ENCODE results near the gene TMEM245.
"Not testable (repeated sequence)": the region's sequence is repeated elsewhere in the genome, so short reads cannot be mapped to it uniquely, and the experiment has no call there.

Gene TMEM245

DNA sequence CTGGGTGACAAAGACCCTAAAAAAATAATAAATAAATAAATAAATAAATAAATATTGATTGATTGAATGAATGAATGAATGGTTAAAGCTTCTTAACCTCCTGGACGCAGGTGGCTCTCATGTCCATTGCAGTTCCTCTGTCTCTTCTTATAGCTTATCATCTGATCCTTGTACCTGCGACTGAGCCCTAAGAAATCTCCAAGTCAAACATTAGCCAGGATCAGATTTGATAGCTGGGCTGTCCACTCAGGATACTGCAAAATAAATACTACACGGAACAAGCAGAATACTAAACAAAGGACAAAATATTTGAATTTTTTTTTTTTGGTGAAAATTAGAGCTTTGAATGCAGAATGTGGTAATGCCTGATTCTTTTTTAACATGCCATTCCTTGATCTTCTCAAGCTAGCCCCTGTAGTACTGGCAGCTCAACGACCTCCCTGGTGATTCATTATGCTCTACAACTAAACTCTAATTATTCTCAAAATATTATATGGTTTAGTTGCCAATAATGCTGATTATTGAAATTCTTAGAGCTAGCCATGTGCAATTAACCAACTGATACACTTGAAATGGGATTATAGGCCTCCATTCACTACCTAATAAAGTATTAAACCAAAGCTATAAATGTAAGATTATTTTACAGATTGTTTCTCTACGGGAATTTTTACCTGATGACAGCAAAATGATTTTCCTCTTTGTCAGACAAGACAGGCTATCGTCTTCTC, 9.9 kb upstream of the TMEM245 start:
- DNase-seq = no peak

DNA sequence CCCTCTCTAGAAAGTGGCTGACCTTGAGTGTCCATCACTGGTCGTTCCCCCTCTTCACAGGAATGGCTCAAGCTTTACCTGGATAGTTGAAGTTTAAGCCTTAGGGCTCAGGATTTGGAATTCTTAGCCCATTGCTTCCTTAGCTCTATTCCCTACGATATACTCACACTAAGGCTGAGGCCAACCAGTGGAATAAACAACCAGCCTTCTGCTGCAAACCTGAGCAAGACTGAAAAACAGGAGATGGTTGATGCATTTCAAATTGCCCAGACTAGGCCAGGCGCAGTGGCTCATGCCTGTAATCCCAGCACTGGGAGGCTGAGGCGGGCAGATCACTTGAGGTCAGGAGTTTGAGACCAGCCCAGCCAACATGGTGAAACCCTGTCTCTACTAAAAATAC, 6.9 kb upstream of the TMEM245 start:
- not testable (repeated sequence) for DNase-seq

DNA sequence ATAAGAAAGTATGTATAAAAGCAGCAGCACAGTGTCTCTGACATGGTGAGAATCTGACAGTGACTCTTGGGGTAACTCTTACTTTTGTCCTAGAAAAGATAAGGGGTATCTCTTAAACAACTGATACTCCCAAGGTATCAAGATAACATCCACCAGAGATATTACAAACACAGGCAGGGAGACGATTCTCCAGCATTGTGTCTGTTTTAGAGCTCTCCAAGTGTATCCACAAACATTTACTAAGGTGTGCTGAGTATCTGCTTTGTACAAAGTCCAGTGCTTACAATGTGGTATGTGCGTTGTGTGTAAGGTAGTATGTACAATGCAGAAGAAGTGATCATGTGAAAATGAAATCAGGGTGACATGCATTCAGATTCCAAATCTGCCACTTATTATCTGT, 4.4 kb upstream of the TMEM245 start:
- DNase-seq = no peak

DNA sequence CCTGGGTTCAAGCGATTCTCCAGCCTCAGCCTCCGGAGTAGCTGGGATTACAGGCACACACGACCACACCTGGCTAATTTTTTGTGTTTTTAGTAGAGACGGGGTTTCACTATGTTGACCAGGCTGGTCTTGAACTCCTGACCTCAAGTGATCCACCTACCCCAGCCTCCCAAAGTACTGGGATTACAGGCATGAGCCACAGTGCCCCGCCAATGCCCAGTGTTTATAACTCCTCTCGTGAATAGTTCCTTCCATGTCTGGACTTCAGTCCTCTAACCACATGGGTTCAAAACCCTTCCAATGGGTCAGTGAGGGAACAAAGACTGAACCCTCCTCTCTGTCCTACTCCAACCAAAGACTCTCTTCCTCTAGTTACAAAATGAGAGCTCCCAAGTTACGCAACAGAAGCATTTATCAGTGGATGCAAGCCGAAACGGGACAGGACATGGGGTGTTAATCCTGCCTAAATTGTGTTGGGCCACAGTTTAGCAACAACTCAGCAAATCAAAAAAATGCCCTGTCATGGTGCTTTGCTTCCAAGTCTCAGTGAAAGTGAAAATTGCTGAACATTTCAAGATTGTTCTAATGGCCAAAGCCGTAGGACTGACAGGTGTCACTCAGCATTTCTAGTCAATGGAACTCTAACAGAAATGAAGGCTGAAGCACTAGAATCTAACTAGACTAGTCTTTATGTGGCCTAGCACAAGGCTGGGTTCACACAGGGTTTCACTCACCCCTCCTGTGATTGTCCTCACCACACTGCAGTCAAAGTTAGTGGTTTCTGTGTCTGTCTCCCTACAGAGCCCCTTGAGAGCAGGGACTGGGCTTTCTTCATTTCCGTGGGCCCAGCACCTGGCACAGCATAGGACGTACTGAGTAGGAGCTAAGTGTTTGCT, 3.2 kb upstream of the TMEM245 start:
- DNase-seq = no peak

DNA sequence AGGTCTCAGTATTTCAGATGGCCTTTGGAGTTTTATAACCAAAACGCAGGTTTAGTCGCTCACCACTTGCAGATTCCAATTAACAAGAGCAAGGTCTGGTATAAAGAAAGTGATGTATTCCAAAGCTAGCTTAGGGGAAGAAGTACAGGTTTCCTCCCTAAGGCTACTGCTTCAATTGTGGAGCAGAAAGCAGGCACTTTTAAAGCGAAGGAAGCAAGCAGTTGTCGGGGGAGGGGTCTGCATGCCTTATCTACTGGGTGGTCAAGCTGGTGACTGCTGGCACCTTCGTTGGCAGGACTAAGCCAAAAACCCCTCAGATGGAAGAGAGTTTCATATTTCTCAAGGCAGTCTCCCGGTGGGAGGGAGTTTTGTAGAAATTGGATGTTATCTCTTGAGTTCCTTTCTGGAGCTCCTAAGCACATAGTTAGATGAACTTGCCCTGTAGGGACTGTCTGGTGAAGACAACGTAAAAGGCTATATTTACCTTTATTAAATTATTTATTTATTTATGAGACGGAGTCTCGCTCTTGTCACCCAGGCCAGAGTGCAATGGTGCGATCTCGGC, 1.6 kb upstream of the TMEM245 start:
- DNase-seq = no peak

DNA sequence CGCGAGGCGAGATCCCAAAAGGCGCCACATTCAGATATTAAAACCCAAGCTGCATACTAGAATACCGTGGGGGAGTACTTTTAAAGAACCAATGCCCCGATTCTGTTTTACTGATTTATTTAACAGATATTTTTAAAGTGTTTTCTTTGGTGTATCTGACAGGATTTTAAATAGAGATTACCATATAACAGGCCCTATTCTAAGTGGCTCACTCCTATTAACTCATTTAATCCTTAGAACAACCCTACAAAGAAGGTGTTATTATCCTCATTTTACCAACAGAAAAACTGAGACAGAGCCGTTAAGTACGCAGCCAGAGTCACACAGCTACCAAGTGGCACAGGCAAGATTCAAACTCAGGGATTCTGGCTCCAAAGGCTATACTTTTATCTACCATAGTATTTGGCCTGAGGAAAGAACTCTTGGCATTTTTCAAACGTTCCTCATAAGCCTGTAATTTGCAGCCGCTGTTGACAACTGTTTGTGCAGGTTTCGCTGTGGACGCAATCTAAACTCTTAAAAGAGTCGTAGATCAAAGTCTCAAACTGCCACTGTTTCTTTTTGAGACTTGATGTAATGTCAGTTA, 550 bp upstream of the TMEM245 start:
- no peak for DNase-seq

DNA sequence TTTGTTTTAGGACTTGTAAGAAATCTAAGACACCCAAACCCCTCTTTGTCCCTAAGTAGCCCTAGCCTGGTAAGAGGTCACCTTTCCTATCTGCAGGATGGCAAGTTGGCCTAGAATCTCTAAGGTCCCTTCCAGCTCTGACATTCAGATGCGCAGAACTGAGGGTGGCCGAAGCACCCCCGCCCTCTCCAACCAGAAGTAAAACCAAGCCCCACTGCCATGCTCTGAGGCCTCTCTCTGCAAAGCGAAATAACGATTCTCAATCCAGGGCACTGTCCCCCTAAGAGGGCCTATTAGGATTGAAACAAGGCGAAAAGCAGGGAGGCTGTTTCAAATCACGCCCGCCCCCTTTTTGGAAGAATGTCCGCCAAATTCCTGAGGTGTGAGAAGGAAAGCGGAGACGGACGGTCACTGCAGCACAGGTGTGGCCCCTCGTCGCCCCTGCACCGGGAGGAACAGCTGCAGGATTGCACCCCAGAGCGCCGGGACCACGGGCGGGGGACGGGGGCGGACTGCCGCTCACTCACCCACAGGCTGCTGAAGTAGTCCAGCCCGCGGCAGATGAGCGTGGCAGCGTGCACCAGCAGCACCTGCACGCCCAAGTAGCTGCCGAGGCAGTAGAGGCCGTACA, 824 bp downstream of the TMEM245 start:
- DNase-seq = no peak

DNA sequence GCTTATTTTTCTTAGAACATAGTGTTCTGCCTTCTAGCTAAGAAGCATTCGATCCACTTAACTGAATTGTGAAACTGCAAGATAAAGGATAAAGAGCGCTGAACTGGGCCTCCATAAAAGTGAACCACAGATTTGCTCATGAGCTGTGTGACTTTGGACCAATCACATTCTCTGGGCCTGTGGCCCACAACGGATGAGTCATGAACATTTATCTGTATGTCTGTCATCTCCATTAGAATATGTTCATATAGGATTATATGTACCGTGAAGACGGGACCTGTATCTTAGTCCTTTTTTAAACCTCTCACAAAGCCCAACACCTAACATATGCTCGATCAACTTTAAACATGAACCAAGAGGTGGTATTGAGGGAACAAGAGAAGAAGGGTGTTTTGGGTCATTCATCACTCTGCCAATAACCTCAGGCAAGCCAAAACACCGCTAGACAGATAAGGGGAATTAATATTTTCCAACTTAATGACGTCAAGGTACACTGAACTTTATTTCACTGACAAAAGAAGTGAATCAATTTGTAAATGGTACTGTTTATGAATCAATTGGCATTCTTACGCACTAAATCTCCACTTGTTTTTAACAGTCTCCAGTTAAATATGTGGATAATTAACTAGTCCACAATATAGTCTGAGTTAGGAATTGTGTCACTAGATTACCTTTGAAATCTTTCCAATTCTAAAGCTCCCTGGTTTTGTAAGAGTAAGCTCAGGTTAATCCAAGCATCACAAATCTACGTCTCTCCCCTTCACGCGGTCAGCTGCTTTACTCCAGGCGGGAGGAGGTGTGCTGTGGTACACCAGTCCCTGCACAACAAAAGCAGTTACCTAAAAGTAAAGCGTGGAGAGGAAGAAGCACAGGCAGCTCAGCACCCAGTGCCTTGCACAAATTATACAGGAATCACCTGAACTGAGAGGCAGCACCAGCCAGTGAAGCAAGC, 1.6 kb downstream of the TMEM245 start:
- DNase-seq = peak; percentile 89

DNA sequence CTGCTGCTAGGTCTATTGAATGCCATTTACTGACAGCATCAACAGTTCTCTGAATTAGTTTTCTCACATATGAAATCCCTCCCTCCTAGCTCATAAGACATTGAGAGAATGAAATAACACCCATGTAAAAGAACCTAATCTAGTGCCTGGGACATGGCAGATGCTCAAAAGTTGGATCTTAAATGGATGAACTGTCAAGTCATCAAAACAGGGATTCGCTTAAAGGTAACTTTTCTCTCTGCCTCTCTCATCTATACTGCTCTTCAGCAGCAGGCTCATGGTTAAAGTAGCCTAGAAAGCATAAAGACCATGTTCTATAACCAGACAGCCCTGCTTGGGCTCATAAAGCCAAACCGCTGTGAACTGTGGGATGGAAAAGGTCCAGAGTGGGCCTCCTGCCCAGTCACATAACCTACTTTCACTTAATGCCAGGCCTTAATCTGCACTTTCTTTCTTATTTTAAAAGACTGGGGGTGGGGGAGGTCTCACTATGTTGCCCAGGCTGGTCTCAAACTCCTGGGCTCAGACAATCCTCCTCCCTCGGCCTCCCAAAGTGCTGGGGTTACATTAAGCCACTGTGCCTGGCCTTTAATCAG, 3.7 kb downstream of the TMEM245 start:
- DNase-seq = no peak

DNA sequence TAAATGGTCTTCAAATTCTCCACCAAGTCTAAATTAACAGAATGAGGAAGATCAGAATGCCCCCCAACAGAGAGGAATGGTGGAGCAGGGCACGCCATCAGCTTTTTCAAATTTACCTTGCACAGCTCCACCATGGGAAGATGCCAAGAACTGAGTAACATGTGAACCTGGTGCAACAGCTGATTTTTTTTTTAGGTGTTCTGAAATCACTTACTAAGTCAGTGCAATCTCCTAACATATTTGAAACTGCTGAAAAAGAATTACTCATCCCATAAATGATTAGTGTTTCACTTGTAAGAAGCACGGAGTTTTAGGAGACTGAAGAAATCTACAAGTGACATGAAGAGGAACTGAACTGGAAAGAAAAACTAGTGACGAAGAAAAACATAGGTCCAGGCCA, 5.1 kb downstream of the TMEM245 start:
- DNase-seq = peak; percentile 57

DNA sequence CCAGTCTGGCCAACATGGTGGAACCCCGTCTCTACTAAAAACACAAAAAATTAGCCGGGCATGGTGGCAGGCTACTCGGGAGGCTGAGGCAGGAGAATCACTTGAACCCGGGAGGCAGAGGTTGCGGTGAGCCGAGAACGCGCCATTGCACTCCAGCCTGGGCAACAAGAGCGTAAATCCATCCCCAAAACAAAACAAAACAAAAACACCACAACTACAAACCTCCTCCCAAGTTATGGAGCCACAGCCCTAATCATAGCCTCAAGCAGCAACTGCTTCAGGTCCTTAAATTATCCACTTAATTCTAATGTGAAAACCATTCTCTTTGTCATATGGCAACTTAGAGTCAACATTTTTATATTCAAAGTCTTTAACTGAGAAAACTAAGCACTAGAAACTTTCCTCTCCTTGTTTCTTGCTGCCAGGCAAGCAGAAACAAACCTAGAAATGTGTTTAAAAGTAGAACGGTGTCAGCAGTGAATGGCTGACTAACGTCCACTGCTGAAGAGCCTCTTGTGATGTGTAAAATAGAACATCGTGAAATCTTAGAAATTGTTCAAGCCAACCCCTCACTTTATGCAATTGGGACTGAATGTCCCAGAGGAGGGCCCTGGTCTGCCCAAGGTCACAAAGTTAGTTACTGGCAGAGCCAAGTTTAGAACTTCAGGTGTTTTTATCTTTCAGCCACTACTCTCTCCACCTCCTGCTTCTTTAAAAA, 5.7 kb downstream of the TMEM245 start:
- DNase-seq = no peak

DNA sequence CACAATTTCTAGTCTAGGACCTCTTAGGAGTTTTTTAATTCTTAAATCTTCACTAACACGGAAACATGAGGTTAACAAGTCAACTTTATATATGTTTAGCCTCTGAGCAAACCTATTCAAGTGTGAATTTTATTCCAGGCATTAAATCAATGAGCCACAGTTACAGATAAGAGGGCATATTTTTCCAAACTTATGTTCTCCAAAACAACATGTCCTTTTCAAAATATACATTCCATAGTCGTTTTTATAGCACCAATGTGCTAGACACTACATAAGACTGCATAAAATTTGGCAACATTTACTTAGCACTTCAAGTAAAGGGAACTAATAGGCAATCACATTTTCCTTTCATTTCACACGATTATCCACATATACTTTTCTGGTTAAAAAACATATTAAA, 6.5 kb downstream of the TMEM245 start:
- DNase-seq = no peak

DNA sequence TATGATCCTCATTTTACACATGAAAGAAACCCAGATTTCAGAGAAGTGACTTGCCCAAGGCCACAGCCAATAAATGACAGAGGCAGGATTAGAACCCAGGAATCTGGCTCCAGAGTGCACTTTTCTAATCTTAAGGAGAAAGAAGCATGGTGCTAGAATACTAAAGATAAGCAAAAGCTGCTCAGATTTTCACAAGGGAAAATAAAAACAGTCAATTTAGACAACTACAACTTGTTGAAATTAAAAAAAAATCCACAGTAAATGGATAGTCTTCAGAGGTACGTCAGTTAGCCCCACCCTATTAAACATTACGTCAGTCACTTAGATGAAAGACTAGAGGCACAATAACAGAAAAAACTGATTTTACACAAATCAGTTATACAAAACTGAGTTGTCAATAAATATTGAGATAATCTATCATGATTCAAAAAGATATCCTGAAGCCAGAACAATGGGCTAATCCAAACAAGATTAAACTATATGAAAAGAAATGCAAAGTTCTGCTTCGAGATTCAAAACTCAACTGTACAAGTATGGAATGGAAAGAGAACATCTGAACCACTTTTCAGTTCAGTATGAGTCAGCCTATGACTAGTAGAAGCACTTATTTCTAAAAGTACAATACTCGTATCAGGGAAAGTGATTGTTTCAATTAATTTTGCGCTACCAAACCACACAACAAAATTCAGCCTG, 9.3 kb downstream of the TMEM245 start:
- DNase-seq = peak; percentile 40

DNA sequence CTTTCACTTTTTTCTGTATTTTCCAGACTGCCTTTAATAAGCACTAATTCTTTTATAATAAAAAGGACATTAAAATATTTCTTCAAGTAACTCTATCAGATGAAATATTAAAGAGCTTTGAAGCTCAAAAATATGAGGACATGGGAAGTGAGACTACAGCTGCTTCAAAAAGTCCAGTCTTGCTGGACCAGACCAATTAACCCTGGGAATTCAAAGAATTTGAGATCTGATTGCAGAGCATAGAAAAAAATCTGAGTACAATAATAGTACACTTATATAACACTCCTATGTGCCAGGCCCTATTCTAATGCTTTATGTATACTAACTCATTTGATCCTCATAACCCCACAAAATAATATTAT, 9.8 kb downstream of the TMEM245 start:
- DNase-seq = no peak

DNA sequence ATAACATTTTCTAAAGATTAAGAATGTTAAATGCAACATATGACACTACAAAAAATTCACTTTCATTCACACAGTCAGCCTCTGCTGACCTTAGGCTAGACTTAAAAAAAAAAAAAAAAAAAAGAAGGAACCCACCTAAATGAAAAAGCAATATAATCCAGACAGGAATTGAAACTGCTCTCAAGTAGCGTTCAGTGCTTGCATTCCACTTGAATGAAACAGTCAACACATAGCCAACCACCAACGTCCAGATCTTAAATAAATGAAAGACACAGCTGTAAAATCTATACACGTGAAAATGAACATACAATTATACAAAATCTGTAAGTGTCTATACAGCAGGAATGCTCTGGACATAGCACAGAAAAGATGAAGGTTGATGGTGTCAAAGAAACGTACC, 11.4 kb downstream of the TMEM245 start:
- peak; percentile 33 for DNase-seq

DNA sequence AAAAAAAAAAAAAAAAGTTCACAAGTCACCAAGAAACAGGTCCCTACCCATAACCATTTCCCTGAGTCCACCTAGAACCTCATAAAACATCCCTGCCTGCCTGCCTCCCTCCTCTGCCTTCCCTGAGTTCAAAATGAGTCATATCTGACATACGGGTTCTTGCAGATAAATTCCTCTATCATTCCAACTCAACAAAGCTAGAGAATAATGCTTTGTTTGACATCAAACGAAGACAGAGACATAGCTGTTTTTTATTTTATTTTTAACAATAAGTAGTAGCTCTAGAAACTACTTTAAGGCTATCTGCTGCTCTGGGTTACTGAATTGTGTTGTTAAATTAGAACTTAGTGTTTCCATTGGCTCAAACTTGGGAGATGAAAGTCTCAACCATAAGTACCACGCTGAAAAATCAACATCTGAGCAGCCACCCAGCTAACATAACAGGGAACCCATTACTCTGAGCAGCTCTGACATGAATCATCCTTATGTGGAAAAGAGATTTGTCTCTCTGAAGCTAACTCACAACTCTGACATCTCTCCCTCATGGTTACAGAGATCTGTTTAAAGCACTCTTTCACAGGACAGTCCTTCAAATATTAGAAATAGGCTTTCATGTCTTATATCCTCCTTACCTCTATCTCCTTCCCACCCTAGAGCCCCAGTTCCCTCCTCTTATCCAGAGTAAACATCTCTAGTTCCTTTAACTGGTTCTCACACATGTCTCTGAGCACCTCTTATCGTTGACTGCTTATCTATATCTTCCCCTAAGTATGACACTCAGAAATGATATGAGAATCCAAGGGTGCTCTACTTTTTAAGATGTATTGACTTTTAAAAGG, 12.1 kb downstream of the TMEM245 start:
- DNase-seq = peak; percentile 70

DNA sequence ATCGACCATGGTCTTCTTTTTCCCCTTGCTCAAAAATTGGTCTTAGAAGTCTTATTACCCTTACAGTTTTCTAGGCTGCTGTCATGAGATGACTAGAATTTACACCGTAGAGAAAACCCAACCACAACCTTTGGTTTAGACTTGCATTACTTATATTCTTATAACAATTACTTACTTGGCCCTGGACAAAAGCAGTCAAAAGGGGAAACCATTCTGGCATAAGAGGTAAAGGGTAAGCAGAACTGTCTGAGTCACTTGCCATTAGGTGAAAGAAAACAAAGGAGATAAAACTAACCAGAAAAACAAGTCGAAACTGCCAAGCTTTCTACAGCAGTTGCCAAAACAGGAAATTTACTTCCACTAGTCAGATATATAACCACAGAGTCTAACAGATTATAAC, 17.9 kb downstream of the TMEM245 start:
- DNase-seq = peak; percentile 58

DNA sequence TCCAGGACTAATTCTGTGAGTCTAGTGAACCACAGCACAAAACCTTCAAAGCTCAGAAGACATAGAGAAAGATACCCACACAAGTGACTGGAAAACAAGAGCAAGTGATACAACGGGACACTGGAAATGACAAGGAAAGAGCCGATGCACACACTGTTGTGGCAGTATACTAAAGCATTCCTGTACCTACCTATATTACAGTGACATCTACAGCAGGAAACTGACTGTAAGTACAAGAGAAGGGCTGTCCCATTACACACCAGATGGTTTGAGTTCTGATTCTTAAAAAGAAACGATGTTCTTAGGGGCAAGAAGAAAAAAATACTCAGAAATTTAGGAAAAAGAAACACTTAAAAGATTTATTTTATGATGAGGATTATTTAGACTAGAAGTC, 18.5 kb downstream of the TMEM245 start:
- no peak for DNase-seq

DNA sequence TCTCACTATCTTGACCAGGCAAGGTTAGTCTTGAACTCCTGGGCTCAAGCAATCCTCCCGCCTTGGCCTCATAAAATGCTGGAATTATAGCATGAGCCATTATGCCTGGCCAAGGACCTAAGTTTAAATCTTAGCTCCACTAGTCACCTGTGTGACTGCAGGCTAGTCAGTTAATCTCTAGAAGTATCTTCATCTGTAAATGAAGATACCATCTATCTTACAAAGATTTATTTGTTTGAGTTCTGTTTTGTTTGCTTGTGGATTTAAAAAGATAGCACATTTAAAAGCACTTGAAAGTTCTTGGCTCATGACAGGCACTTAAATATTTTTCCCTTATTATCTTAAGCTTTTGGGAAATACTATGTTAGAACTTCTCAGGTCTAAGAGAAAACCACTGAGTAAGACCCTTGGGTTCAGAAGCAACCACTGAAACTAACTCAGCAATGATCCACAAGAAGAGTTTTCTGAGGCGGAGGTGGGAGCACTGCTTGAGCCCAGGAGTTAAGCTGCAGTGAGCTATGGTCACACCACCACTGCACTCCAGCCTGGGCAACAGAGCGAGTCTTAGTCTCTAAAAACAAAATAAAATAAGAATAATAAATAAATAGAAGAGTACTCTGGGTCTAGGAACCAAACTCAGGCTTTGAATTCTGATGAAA, 19.1 kb downstream of the TMEM245 start:
- no peak for DNase-seq

All from NCI-H226 (cell line).